HepG2 (cell line): ENCODE data around the gene CATSPERD. TPM values are rescaled to one million over a fixed set of nuclear protein-coding genes. Genes with fewer than 3 reads are reported as not detected.

Experiments used
- AGO2 ChIP-seq: fragments of 200-400 bp; formaldehyde crosslinking; optimal IDR thresholded peaks from 2 replicates; pipeline ENCODE3; 2017; ENCODE audit warnings: mild to moderate bottlenecking, low read depth, low read length, moderate library complexity
- BORCS8-MEF2B ChIP-seq: sonication (generic); formaldehyde crosslinking; IDR thresholded peaks from 2 replicates; pipeline ENCODE4 v1.8.0; 2022; ENCODE audit warnings: mild to moderate bottlenecking, missing genetic modification reagents
- EEA1 ChIP-seq: sonication (generic); formaldehyde crosslinking; IDR thresholded peaks from 2 replicates; pipeline ENCODE4 v1.5.1; 2020; ENCODE audit warnings: mild to moderate bottlenecking, missing genetic modification reagents, borderline replicate concordance
- SAP130 ChIP-seq: IDR thresholded peaks from 2 replicates; pipeline ENCODE4 v1.6.1; 2016; ENCODE audit warnings: low read depth
- SP140L ChIP-seq: sonication (generic); formaldehyde crosslinking; IDR thresholded peaks from 2 replicates; pipeline ENCODE4 v1.4.0; 2020; ENCODE audit warnings: missing genetic modification reagents, borderline replicate concordance
- U2AF2 ChIP-seq: fragments of 200-400 bp; formaldehyde crosslinking; IDR thresholded peaks from 2 replicates; pipeline ENCODE4 v1.6.1; 2017; ENCODE audit warnings: low read depth, mild to moderate bottlenecking, low read length
- ZMYM4 ChIP-seq: sonication (generic); formaldehyde crosslinking; IDR thresholded peaks from 2 replicates; pipeline ENCODE4 v1.8.1; 2023; ENCODE audit warnings: mild to moderate bottlenecking, missing genetic modification reagents
- ZNF207 ChIP-seq: fragments of 450-650 bp; IDR thresholded peaks from 2 replicates; pipeline ENCODE4 v1.6.1; 2016; ENCODE audit warnings: antibody characterized with exemption, borderline replicate concordance
- ZNF451 ChIP-seq: sonication (generic); formaldehyde crosslinking; IDR thresholded peaks from 2 replicates; pipeline ENCODE4 v1.5.0; 2020; ENCODE audit warnings: mild to moderate bottlenecking, missing genetic modification reagents
- ZNF556 ChIP-seq: sonication (generic); formaldehyde crosslinking; IDR thresholded peaks from 2 replicates; pipeline ENCODE4 v1.4.0; 2020; ENCODE audit warnings: mild to moderate bottlenecking, missing genetic modification reagents, borderline replicate concordance
- ZNF577 ChIP-seq: sonication (generic); formaldehyde crosslinking; IDR thresholded peaks from 2 replicates; pipeline ENCODE4 v1.4.0; 2020; ENCODE audit warnings: mild to moderate bottlenecking, low read depth, missing genetic modification reagents, borderline replicate concordance
- ZNF607 ChIP-seq: sonication (generic); formaldehyde crosslinking; IDR thresholded peaks from 2 replicates; pipeline ENCODE4 v1.5.1; 2020; ENCODE audit warnings: missing genetic modification reagents, mild to moderate bottlenecking, borderline replicate concordance
- polyA plus RNA-seq, 8 experiments: library from polyadenylated mRNA; depleted of rRNA in 3 of 8; stranded (reverse) in 7 of 8; unstranded in 1 of 8; fragments of >200 nt; fragmentation: Illumina TruSeq in 4 of 8; extraction: Trizol in 4 of 8; gene quantifications; 2 replicates each; pipeline versions ENCODE4 v1.2.1 to v1.2.3, GENCODE V29; 2011 to 2016; ENCODE audit warnings: low read depth in 4 of 8, missing spikeins in 1 of 8, mixed read lengths in 1 of 8; ENCODE audit not compliant: insufficient read depth in 1 of 8
- total RNA-seq, 5 experiments: library from RNA; depleted of rRNA; stranded (reverse); fragments of >200 nt; fragmentation: Illumina TruSeq; extraction: Trizol; gene quantifications; 2 replicates each; pipeline ENCODE4 v1.2.3, GENCODE V29; 2016; ENCODE audit warnings: low read depth in 1 of 5
- TF ChIP-seq, protein P1 (sequence below): sonication (generic); formaldehyde crosslinking; IDR thresholded peaks from 2 replicates; pipeline ENCODE4 v1.8.0; 2022; ENCODE audit warnings: missing genetic modification reagents, low read depth, mild to moderate bottlenecking, borderline replicate concordance
- TF ChIP-seq, protein P2 (sequence below): sonication (generic); formaldehyde crosslinking; IDR thresholded peaks from 2 replicates; pipeline ENCODE4 v1.4.0; 2020; ENCODE audit warnings: missing genetic modification reagents
- TF ChIP-seq, protein P3 (sequence below): sonication (generic); formaldehyde crosslinking; IDR thresholded peaks from 2 replicates; pipeline ENCODE4 v1.9.0; 2021; ENCODE audit warnings: mild to moderate bottlenecking, missing genetic modification reagents
- TF ChIP-seq, protein P4 (sequence below): sonication (generic); formaldehyde crosslinking; IDR thresholded peaks from 2 replicates; pipeline ENCODE4 v1.4.0; 2020; ENCODE audit warnings: missing genetic modification reagents
- TF ChIP-seq, protein P5 (sequence below): IDR thresholded peaks from 2 replicates; pipeline ENCODE4 v1.6.1; 2016; ENCODE audit warnings: missing compliant biosample characterization, missing genetic modification reagents, borderline replicate concordance

CATSPERD gene
- total and polyA plus RNA-seq, 2 of the 13 experiments (the other 11 are each of a cell fraction or from before 2014, with no cell fraction given) = 0.04 TPM; not detected in 1

DNA sequence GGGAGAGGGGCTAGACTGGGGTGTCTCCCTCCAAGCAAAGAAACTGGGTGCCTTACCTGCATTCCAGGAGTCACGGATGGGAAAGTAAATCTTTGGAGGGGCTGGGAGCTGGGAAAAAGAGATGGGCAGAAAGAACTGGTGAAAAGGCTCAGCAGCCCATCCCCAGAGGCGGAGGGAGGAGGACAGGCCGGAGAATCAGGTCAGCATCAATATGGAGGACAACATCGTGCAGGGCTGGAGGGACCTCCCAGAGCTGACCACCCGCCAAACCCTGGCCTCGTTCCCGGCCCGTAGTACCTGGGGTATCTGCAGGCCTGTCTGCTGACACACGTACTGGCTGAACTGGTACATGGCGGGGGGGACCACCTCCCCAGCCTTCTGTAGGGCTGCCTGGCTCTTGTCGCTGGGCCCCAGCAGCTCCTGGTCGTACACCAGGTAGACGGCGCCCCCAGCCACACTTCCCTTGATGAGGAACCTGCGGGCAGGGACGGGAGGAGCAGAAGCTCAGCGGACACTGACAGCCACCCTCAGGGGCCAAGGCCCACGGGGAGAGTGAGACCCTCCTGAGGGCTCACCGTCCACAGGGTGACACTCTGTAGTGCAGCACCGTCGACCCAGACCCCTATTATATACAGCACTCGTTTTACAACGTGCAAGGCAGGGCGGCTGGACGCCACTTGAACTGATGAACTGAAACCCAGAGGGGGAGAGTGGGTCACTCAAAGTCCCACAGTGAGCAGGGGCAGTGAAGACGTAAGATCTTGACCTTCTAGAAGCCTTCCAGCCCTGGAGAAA is 41.0 kb upstream of the CATSPERD start (continued):
- TF ChIP-seq AGO2 (peak; percentile 46), SP140L (CRISPR knock-in tag) (no peak), U2AF2 (no peak), SAP130 (no peak), ZNF577 (CRISPR knock-in tag) (no peak), ZMYM4 (CRISPR knock-in tag) (no peak), ZNF451 (CRISPR knock-in tag) (0 out of 2 replicates have a peak, but pooled peaks have one; percentile 12), ZNF607 (CRISPR knock-in tag) (0 out of 2 replicates have a peak, but pooled peaks have one; percentile 12), ZNF207 (no peak), EEA1 (no peak), BORCS8-MEF2B (CRISPR knock-in tag) (no peak), ZNF556 (CRISPR knock-in tag) (no peak)
- TF ChIP-seq, protein P1, sequence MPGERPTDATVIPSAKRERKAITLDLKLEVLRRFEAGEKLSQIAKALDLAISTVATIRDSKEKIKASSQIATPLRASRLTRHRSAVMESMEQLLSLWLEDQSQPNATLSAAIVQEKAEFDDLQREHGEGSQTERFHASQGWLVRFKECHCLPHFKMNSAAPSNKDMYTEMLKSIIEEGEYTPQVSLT (CRISPR knock-in tag) = no peak
- TF ChIP-seq, protein P2, sequence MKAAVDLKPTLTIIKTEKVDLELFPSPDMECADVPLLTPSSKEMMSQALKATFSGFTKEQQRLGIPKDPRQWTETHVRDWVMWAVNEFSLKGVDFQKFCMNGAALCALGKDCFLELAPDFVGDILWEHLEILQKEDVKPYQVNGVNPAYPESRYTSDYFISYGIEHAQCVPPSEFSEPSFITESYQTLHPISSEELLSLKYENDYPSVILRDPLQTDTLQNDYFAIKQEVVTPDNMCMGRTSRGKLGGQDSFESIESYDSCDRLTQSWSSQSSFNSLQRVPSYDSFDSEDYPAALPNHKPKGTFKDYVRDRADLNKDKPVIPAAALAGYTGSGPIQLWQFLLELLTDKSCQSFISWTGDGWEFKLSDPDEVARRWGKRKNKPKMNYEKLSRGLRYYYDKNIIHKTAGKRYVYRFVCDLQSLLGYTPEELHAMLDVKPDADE = no peak
- TF ChIP-seq, protein P3, sequence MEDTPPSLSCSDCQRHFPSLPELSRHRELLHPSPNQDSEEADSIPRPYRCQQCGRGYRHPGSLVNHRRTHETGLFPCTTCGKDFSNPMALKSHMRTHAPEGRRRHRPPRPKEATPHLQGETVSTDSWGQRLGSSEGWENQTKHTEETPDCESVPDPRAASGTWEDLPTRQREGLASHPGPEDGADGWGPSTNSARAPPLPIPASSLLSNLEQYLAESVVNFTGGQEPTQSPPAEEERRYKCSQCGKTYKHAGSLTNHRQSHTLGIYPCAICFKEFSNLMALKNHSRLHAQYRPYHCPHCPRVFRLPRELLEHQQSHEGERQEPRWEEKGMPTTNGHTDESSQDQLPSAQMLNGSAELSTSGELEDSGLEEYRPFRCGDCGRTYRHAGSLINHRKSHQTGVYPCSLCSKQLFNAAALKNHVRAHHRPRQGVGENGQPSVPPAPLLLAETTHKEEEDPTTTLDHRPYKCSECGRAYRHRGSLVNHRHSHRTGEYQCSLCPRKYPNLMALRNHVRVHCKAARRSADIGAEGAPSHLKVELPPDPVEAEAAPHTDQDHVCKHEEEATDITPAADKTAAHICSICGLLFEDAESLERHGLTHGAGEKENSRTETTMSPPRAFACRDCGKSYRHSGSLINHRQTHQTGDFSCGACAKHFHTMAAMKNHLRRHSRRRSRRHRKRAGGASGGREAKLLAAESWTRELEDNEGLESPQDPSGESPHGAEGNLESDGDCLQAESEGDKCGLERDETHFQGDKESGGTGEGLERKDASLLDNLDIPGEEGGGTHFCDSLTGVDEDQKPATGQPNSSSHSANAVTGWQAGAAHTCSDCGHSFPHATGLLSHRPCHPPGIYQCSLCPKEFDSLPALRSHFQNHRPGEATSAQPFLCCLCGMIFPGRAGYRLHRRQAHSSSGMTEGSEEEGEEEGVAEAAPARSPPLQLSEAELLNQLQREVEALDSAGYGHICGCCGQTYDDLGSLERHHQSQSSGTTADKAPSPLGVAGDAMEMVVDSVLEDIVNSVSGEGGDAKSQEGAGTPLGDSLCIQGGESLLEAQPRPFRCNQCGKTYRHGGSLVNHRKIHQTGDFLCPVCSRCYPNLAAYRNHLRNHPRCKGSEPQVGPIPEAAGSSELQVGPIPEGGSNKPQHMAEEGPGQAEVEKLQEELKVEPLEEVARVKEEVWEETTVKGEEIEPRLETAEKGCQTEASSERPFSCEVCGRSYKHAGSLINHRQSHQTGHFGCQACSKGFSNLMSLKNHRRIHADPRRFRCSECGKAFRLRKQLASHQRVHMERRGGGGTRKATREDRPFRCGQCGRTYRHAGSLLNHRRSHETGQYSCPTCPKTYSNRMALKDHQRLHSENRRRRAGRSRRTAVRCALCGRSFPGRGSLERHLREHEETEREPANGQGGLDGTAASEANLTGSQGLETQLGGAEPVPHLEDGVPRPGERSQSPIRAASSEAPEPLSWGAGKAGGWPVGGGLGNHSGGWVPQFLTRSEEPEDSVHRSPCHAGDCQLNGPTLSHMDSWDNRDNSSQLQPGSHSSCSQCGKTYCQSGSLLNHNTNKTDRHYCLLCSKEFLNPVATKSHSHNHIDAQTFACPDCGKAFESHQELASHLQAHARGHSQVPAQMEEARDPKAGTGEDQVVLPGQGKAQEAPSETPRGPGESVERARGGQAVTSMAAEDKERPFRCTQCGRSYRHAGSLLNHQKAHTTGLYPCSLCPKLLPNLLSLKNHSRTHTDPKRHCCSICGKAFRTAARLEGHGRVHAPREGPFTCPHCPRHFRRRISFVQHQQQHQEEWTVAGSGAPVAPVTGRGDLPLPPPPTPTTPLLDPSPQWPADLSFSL (CRISPR knock-in tag) = no peak
- TF ChIP-seq, protein P4, sequence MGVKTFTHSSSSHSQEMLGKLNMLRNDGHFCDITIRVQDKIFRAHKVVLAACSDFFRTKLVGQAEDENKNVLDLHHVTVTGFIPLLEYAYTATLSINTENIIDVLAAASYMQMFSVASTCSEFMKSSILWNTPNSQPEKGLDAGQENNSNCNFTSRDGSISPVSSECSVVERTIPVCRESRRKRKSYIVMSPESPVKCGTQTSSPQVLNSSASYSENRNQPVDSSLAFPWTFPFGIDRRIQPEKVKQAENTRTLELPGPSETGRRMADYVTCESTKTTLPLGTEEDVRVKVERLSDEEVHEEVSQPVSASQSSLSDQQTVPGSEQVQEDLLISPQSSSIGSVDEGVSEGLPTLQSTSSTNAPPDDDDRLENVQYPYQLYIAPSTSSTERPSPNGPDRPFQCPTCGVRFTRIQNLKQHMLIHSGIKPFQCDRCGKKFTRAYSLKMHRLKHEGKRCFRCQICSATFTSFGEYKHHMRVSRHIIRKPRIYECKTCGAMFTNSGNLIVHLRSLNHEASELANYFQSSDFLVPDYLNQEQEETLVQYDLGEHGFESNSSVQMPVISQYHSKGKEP = no peak
- TF ChIP-seq, protein P5, sequence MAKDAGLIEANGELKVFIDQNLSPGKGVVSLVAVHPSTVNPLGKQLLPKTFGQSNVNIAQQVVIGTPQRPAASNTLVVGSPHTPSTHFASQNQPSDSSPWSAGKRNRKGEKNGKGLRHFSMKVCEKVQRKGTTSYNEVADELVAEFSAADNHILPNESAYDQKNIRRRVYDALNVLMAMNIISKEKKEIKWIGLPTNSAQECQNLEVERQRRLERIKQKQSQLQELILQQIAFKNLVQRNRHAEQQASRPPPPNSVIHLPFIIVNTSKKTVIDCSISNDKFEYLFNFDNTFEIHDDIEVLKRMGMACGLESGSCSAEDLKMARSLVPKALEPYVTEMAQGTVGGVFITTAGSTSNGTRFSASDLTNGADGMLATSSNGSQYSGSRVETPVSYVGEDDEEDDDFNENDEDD = no peak
